A549 (cell line): ENCODE measurements around the gene P2RX6. TPM values are rescaled to one million over a fixed set of nuclear protein-coding genes. Genes with fewer than 3 reads are reported as not detected.

Experiments used
- ATAC-seq, 2 experiments: fragments of 200-7000 bp in 1 of 2; fragments of >200 bp in 1 of 2; cut with Nextera tagmentation in 1 of 2; cut with Tn5 transposase in 1 of 2; 3 replicates each; pipeline versions ENCODE4 v1.8.0 to v1.9.1; 2018 to 2020; ENCODE audit warnings: mild to moderate bottlenecking in 1 of 2, moderate library complexity in 1 of 2
- CTCF ChIA-PET: fragments of 300-600 bp; sonication (Branson Sonifier 250); formaldehyde crosslinking; extraction: SDS; loops from one replicate; lab custom pipeline; 2021; ENCODE audit warnings: antibody characterized with exemption, inconsistent platforms; lab: Yijun Ruan, JAX
- POLR2A ChIA-PET: fragments of 350-600 bp; formaldehyde crosslinking; extraction: SDS; loops from one replicate; lab custom pipeline; 2021; ENCODE audit warnings: antibody characterized with exemption, inconsistent platforms; lab: Yijun Ruan, JAX
- DNase-seq, 2 experiments: peaks; one replicate each; pipeline versions ENCODE4 v3.0.0 to v3.0.0-alpha.2; 2011 to 2016; ENCODE audit warnings: low read depth in 1 of 2, low spot score in 1 of 2
- FAIRE-seq: peaks from 2 replicates; lab custom pipeline; 2011; peaks lifted over from hg19 to GRCh38; lab: Jason Lieb, UNC
- H3K27ac ChIP-seq, 2 experiments: fragments of >200 bp; sonication (Bioruptor Twin); formaldehyde crosslinking; 3 replicates each; pipeline ENCODE4 v1.5.1; 2016 to 2017
- H3K4me1 ChIP-seq: fragments of >200 bp; sonication (Bioruptor Twin); formaldehyde crosslinking; 3 replicates; pipeline ENCODE4 v1.6.1; 2016
- H3K4me2 ChIP-seq: fragments of >200 bp; sonication (Bioruptor Twin); formaldehyde crosslinking; 3 replicates; pipeline ENCODE4 v1.6.1; 2016
- H3K4me3 ChIP-seq: fragments of >200 bp; sonication (Bioruptor Twin); formaldehyde crosslinking; 3 replicates; pipeline ENCODE4 v1.5.1; 2016
- H3K9me3 ChIP-seq: fragments of >200 bp; sonication (Bioruptor Twin); formaldehyde crosslinking; 3 replicates; pipeline ENCODE4 v1.6.1; 2016
- BHLHE40 ChIP-seq: IDR thresholded peaks from 2 replicates; pipeline ENCODE4 v1.6.1; 2012; ENCODE audit warnings: low read depth, low read length, inconsistent platforms
- CBX2 ChIP-seq: fragments of 200-600 bp; sonication (generic); IDR thresholded peaks from 2 replicates; pipeline ENCODE4 v1.6.1; 2016; ENCODE audit warnings: low read depth, mild to moderate bottlenecking, borderline replicate concordance
- CTCF ChIP-seq: fragments of >200 bp; sonication (Bioruptor Twin); formaldehyde crosslinking; IDR thresholded peaks from 3 replicates; pipeline ENCODE4 v1.5.1; 2016
- E2F6 ChIP-seq: IDR thresholded peaks from 2 replicates; pipeline ENCODE4 v1.6.1; 2012; ENCODE audit warnings: low read depth, borderline replicate concordance
- EHMT2 ChIP-seq: fragments of 200-600 bp; sonication (generic); IDR thresholded peaks from 2 replicates; pipeline ENCODE4 v1.6.1; 2016; ENCODE audit warnings: antibody characterized with exemption, low read depth, mild to moderate bottlenecking, moderate library complexity
- FOSB ChIP-seq: fragments of 250-450 bp; sonication (Bioruptor Pico); IDR thresholded peaks from 2 replicates; pipeline ENCODE4 v1.5.0; 2020; ENCODE audit warnings: mild to moderate bottlenecking, moderate library complexity
- FOSL2 ChIP-seq, 2 experiments: fragments of 450-650 bp in 1 of 2; fragments of >200 bp in 1 of 2; sonication (Bioruptor Twin) in 1 of 2; formaldehyde crosslinking; IDR thresholded peaks; 2 replicates each; pipeline versions ENCODE4 v1.5.0 to v1.6.1; 2016 to 2020; ENCODE audit warnings: mild to moderate bottlenecking in 1 of 2, moderate library complexity in 1 of 2
- HDAC2 ChIP-seq: fragments of 200-600 bp; sonication (generic); IDR thresholded peaks from 2 replicates; pipeline ENCODE4 v1.6.1; 2016
- HEYL ChIP-seq: fragments of 250-450 bp; sonication (Bioruptor Pico); IDR thresholded peaks from 2 replicates; pipeline ENCODE4 v1.8.0; 2021; ENCODE audit warnings: mild to moderate bottlenecking, moderate library complexity
- HOXB5 ChIP-seq: fragments of 250-450 bp; sonication (Bioruptor Pico); IDR thresholded peaks from 2 replicates; pipeline ENCODE4 v1.5.0; 2020; ENCODE audit warnings: mild to moderate bottlenecking, moderate library complexity
- JUN ChIP-seq, 2 experiments: fragments of >200 bp; sonication (Bioruptor Twin); formaldehyde crosslinking; IDR thresholded peaks; 2 replicates in 1 of 2; 3 replicates in 1 of 2; pipeline ENCODE4 v1.6.1; 2016 to 2017
- JUNB ChIP-seq: fragments of >200 bp; sonication (Bioruptor Twin); formaldehyde crosslinking; IDR thresholded peaks from 2 replicates; pipeline ENCODE4 v1.6.1; 2016
- MAFK ChIP-seq: fragments of 450-650 bp; IDR thresholded peaks from 2 replicates; pipeline ENCODE4 v1.6.1; 2014; ENCODE audit not compliant: partially characterized antibody
- MAZ ChIP-seq: fragments of 150-350 bp; IDR thresholded peaks from 2 replicates; pipeline ENCODE4 v1.6.1; 2014; ENCODE audit warnings: antibody characterized with exemption, low read depth, low read length, borderline replicate concordance
- MYC ChIP-seq: IDR thresholded peaks from 2 replicates; pipeline ENCODE4 v1.6.1; 2012; ENCODE audit warnings: mild to moderate bottlenecking, inconsistent platforms, low read length, improper control_type of control experiment, borderline replicate concordance
- NPAS2 ChIP-seq: fragments of 250-450 bp; sonication (Bioruptor Pico); IDR thresholded peaks from 2 replicates; pipeline ENCODE4 v1.8.0; 2022; ENCODE audit warnings: mild to moderate bottlenecking, moderate library complexity, borderline replicate concordance
- POLR2A ChIP-seq: IDR thresholded peaks from 2 replicates; pipeline ENCODE4 v1.6.1; 2012; ENCODE audit warnings: mild to moderate bottlenecking, low read length
- POLR2AphosphoS2 ChIP-seq: conservative IDR thresholded peaks from 2 replicates; pipeline ENCODE4 v1.6.1; 2012; ENCODE audit warnings: low read length, improper control_type of control experiment, inconsistent platforms
- RARB ChIP-seq: fragments of 250-450 bp; sonication (Bioruptor Pico); IDR thresholded peaks from 2 replicates; pipeline ENCODE4 v1.8.0; 2021; ENCODE audit warnings: mild to moderate bottlenecking, moderate library complexity
- RCOR1 ChIP-seq: fragments of 150-350 bp; IDR thresholded peaks from 2 replicates; pipeline ENCODE4 v1.6.1; 2014; ENCODE audit warnings: antibody characterized with exemption, low read length, low read depth
- RNF2 ChIP-seq: fragments of 200-600 bp; sonication (generic); IDR thresholded peaks from 2 replicates; pipeline ENCODE4 v1.6.1; 2016; ENCODE audit warnings: low read depth, mild to moderate bottlenecking, antibody characterized with exemption, moderate library complexity, borderline replicate concordance
- TP53 ChIP-seq: fragments of 250-450 bp; sonication (Bioruptor Pico); IDR thresholded peaks from 2 replicates; pipeline ENCODE4 v1.5.0; 2021; ENCODE audit warnings: mild to moderate bottlenecking, moderate library complexity
- ZFP36 ChIP-seq: fragments of 450-650 bp; IDR thresholded peaks from 2 replicates; pipeline ENCODE4 v1.6.1; 2014; ENCODE audit warnings: borderline replicate concordance; ENCODE audit not compliant: partially characterized antibody
- ZNF302 ChIP-seq: fragments of 250-450 bp; sonication (Bioruptor Pico); IDR thresholded peaks from 2 replicates; pipeline ENCODE4 v1.9.0; 2021; ENCODE audit warnings: inconsistent platforms, mild to moderate bottlenecking, moderate library complexity
- WGBS: methylation state at CpG from one replicate; pipeline ENCODE4 v1.1.6; 2017; ENCODE audit errors: missing lambda C conversion rate; 5-methylcytosine and 5-hydroxymethylcytosine counted together
- polyA plus RNA-seq, 4 experiments: library from polyadenylated mRNA; depleted of rRNA in 3 of 4; stranded (reverse); fragments of >200 nt; fragmentation: RNase III in 1 of 4; extraction: RNeasy Plus Mini Kit Qiagen cat#74134 plus additional on column Dnase treatment in 1 of 4; gene quantifications; 2 replicates in 3 of 4; 3 replicates in 1 of 4; pipeline ENCODE4 v1.2.3, GENCODE V29; 2011 to 2017

Gene P2RX6
- polyA plus RNA-seq, 2 of the 4 experiments (the other 2 are of a cell fraction): 0.67 to 0.92 TPM

- H3K27ac ChIP-seq: no peak overlapping the region
- no peak for FAIRE-seq
- H3K9me3 ChIP-seq: no peaks in the 10 kb centered on the region
- TF ChIP-seq MAZ (no peak), FOSB (no peak), JUN (IDR thresholded peaks at IDR 0.05) (no peak), ZNF302 (no peak), HDAC2 (no peak), HEYL (CRISPR knock-in tag) (no peak), RNF2 (no peak), NPAS2 (no peak), EHMT2 (no peak), CBX2 (no peak), JUNB (no peak), RCOR1 (no peak), POLR2A (no peak)
- TF ChIP-seq, all 56 proteins: peak for 0
- Histone ChIP-seq H3K4me3 (no peak overlapping the region), H3K4me1 (peaks cover 11% of the 10 kb centered on the region; the same call in 2 of the 3 replicates), H3K4me2 (no peak overlapping the region)
- 89% methylated on average over 4 of the region's 7 CpGs for WGBS
- CTCF ChIA-PET: interaction anchor here (1.0 kb wide), 1 partner anchor 100 kb away, joined by 3 read pairs; no protein-coding TSS in a partner anchor
- ATAC-seq (no peak), DNase-seq (no peak)
- POLR2A ChIA-PET: no interaction called here
These were observed 29.2 kb upstream of the P2RX6 start for GRCh38 chr22:20985720-20986119.

GRCh38 chr22:20986365-20986764 lies 28.6 kb upstream of the P2RX6 start:
- H3K9me3 ChIP-seq: no peaks in the 10 kb centered on the region
- TF ChIP-seq POLR2A (no peak), FOSB (no peak), ZFP36 (no peak), HOXB5 (CRISPR knock-in tag) (no peak), E2F6 (no peak), TP53 (no peak), FOSL2 (IDR thresholded peaks at IDR 0.05) (no peak), FOSL2 (CRISPR knock-in tag; IDR thresholded peaks at IDR 0.05) (no peak), MAFK (no peak), RARB (CRISPR knock-in tag) (no peak), BHLHE40 (no peak)
- TF ChIP-seq, all 56 proteins: peak for 0
- POLR2A ChIA-PET: no interaction called here
- H3K4me1 ChIP-seq: peaks cover 6% of the 10 kb centered on the region; the same call in 2 of the 3 replicates
- H3K27ac ChIP-seq: no peak overlapping the region
- ATAC-seq (no peak), DNase-seq (no peak), FAIRE-seq (no peak)
- CTCF ChIA-PET: no interaction called here
- H3K4me2 ChIP-seq: no peak overlapping the region
- 62% methylated on average over 1 of the region's 1 CpG for WGBS
- H3K4me3 ChIP-seq: no peak overlapping the region

GRCh38 chr22:20987375-20987774 lies 27.6 kb upstream of the P2RX6 start:
- WGBS: 85% methylated on average over 10 of the region's 14 CpGs
- DNase-seq (no peak), ATAC-seq (no peak), FAIRE-seq (no peak)
- POLR2A ChIA-PET: no interaction called here
- H3K27ac ChIP-seq: no peak overlapping the region
- no peak overlapping the region for H3K4me3 ChIP-seq
- CTCF ChIA-PET: interaction anchor here (1.3 to 1.4 kb wide), 2 partner anchors 98 to 102 kb away, joined by 3 read pairs; no protein-coding TSS in a partner anchor
- H3K4me1 ChIP-seq: peaks cover 6% of the 10 kb centered on the region; the same call in 2 of the 3 replicates
- no peak for TF ChIP-seq RNF2
- TF ChIP-seq JUNB: no peak
- no peak for TF ChIP-seq MYC
- no peak for TF ChIP-seq FOSL2 (IDR thresholded peaks at IDR 0.05)
- TF ChIP-seq FOSL2 (CRISPR knock-in tag; IDR thresholded peaks at IDR 0.05): no peak
- TF ChIP-seq CTCF: no peak
- no peak for TF ChIP-seq POLR2AphosphoS2
- TF ChIP-seq MAZ: no peak
- no peak overlapping the region for H3K4me2 ChIP-seq
- H3K9me3 ChIP-seq: no peaks in the 10 kb centered on the region
